LNCAP (cell line): ENCODE data around the gene SAMHD1.

Source experiments
- TF ChIP-seq, protein P1 (sequence below): fragments of 450-650 bp; IDR thresholded peaks from 2 replicates; pipeline ENCODE4 v1.5.1; 2017; ENCODE audit warnings: mild to moderate bottlenecking

SAMHD1 gene

DNA sequence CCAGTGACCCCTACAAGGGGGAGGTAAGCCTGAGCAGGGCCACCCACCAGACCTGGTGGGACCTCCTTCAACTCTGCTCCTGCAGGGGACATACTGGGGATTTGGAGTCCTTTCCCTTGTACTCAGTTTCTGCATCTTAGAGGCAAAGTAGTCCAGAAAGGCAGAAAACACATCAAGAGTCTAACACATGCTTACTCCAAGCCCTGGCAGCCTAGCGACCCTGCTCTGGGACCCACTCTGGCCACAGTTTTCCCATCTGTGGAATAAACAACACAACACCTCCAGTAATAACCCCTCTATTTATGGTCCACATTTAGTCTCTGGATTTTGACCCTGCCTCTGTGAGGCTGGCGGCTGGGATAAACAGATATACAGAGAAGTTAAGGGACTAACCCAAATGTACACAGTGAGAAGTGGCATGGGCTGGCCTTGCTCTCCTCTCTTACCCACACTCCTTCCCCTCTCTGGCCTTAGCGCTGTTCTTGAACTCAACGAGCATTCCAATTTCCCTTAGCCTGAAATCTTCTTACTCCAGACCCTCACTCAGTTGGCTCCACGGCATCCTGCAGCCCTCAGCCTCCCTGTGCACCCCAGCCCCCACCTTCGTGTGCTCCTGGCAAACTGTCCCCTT lies 91.7 kb downstream of the SAMHD1 start:
- TF ChIP-seq, protein P1, sequence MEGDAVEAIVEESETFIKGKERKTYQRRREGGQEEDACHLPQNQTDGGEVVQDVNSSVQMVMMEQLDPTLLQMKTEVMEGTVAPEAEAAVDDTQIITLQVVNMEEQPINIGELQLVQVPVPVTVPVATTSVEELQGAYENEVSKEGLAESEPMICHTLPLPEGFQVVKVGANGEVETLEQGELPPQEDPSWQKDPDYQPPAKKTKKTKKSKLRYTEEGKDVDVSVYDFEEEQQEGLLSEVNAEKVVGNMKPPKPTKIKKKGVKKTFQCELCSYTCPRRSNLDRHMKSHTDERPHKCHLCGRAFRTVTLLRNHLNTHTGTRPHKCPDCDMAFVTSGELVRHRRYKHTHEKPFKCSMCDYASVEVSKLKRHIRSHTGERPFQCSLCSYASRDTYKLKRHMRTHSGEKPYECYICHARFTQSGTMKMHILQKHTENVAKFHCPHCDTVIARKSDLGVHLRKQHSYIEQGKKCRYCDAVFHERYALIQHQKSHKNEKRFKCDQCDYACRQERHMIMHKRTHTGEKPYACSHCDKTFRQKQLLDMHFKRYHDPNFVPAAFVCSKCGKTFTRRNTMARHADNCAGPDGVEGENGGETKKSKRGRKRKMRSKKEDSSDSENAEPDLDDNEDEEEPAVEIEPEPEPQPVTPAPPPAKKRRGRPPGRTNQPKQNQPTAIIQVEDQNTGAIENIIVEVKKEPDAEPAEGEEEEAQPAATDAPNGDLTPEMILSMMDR: no peak

- TF ChIP-seq, protein P1: no peak
Observed at GRCh38 chr20:36859282-36859555, 92.3 kb downstream of the SAMHD1 start.

- TF ChIP-seq, protein P1: no peak
Observed at GRCh38 chr20:36856691-36857635, 94.5 kb downstream of the SAMHD1 start.

DNA sequence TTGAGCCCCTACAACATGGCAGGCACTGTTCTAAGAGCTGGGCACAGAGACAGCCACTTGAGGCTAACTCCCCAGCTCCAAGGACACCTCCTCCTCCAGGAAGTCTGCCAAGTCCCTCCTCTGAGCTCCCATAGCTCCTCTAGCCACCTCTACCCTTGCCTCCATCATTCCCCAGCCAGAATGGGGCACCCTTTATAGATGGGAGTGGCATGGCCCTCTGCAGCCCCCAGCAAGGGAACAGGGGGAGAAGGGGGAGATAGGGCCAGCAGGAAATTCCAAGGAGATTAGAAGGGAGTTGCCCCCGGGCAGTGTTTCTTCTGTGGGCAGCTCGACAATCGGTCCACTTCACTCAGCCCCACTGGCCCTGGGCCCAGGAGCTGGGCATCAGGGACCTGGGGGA lies 95.3 kb downstream of the SAMHD1 start:
- TF ChIP-seq, protein P1: no peak

- TF ChIP-seq, protein P1: no peak
Observed at GRCh38 chr20:36855241-36855657, 96.3 kb downstream of the SAMHD1 start.

GRCh38 chr20:36854348-36855240 lies 96.9 kb downstream of the SAMHD1 start:
- TF ChIP-seq, protein P1: no peak

DNA sequence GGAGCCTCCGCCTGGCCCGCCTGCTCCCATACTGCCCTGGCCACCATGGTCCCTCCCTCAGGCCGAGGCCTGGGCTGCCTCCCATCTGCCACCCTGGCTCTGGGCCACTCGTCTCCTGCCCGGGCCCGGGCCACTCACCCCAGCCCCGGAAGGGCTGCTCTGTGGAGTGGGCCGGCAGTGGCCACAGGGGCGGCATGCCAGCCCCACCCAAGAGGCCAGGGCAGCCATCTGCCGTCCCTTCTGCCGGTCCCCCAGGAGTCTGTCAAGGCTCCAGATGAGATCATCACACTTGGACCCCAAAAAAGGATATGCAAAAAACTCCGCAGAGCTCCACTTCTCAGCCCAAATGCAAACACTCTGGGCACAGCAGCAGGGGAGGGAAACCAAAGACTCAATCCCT lies 99.3 kb downstream of the SAMHD1 start:
- TF ChIP-seq, protein P1: no peak
